Osteoblast (primary cell): ENCODE measurements around the gene PGAP1. TPM values are rescaled to one million over a fixed set of nuclear protein-coding genes. Genes with fewer than 3 reads are reported as not detected.

Experiments used
- DNase-seq: peaks from one replicate; pipeline ENCODE4 v3.0.0; 2011; ENCODE audit warnings: low spot score, mixed read lengths; ENCODE audit not compliant: insufficient read length; ENCODE audit errors: missing footprints
- H2AFZ ChIP-seq: 2 replicates; pipeline ENCODE4 v1.6.0; 2011; ENCODE audit warnings: mild to moderate bottlenecking, low read length
- H3K27ac ChIP-seq: 2 replicates; pipeline ENCODE4 v1.5.1; 2011; ENCODE audit warnings: mild to moderate bottlenecking, low read depth, low read length, moderate library complexity
- H3K27me3 ChIP-seq: 2 replicates; pipeline ENCODE4 v1.6.0; 2012; ENCODE audit warnings: mild to moderate bottlenecking, control low read depth, inconsistent platforms, low read length, moderate library complexity; ENCODE audit not compliant: insufficient read depth
- H3K36me3 ChIP-seq: 2 replicates; pipeline ENCODE4 v1.5.1; 2011; ENCODE audit warnings: mild to moderate bottlenecking, low read length, control low read depth, moderate library complexity; ENCODE audit not compliant: insufficient read depth
- H3K4me1 ChIP-seq: 2 replicates; pipeline ENCODE4 v1.5.1; 2011; ENCODE audit warnings: mild to moderate bottlenecking, low read length, control low read depth, moderate library complexity; ENCODE audit not compliant: insufficient read depth
- H3K4me2 ChIP-seq: 2 replicates; pipeline ENCODE4 v1.6.0; 2011; ENCODE audit warnings: mild to moderate bottlenecking, low read length; ENCODE audit not compliant: insufficient read depth
- H3K4me3 ChIP-seq: fragments of 200-600 bp; sonication (generic); 3 replicates; pipeline ENCODE4 v1.5.1; 2012; ENCODE audit warnings: mild to moderate bottlenecking, low read length, inconsistent platforms; ENCODE audit not compliant: insufficient read depth
- H3K79me2 ChIP-seq: 2 replicates; pipeline ENCODE4 v1.6.0; 2012; ENCODE audit warnings: mild to moderate bottlenecking, low read length, control low read depth, inconsistent platforms; ENCODE audit not compliant: insufficient read depth
- H3K9me3 ChIP-seq: 2 replicates; pipeline ENCODE4 v1.5.1; 2011; ENCODE audit warnings: low read depth, low read length, control low read depth
- H4K20me1 ChIP-seq: 2 replicates; pipeline ENCODE4 v1.6.0; 2012; ENCODE audit warnings: mild to moderate bottlenecking, low read length, control low read depth; ENCODE audit not compliant: insufficient read depth
- CTCF ChIP-seq: IDR thresholded peaks from 2 replicates; pipeline ENCODE4 v1.5.1; 2011; ENCODE audit warnings: mild to moderate bottlenecking, low read depth, low read length, moderate library complexity; ENCODE audit errors: extremely low read depth
- total RNA-seq: library from RNA; depleted of rRNA; stranded (reverse); fragments of >200 nt; gene quantifications from 2 replicates; pipeline ENCODE4 v1.2.3, GENCODE V29; 2012

PGAP1 gene
- total RNA-seq, 1 donor: 7.2 TPM

- Histone ChIP-seq H3K27ac (no peak overlapping the region), H3K36me3 (no peaks in the 10 kb centered on the region), H3K9me3 (no peaks in the 10 kb centered on the region), H3K79me2 (no peaks in the 10 kb centered on the region), H4K20me1 (no peaks in the 10 kb centered on the region), H3K4me3 (peak overlapping the region; percentile 25), H3K4me1 (peaks cover 2% of the 10 kb centered on the region), H3K27me3 (no peaks in the 10 kb centered on the region), H2AFZ (peak overlapping the region; percentile 85), H3K4me2 (peak overlapping the region; percentile 37)
- no peak for TF ChIP-seq CTCF
- DNase-seq: no peak
Observed at GRCh38 chr2:196941398-196942078, 15.0 kb upstream of the PGAP1 start.

- DNase-seq: peak; percentile 48
- H4K20me1 ChIP-seq: no peaks in the 10 kb centered on the region
- H3K9me3 ChIP-seq: no peaks in the 10 kb centered on the region
- H3K27me3 ChIP-seq: no peaks in the 10 kb centered on the region
- H3K36me3 ChIP-seq: no peaks in the 10 kb centered on the region
- no peak overlapping the region for H3K4me3 ChIP-seq
- H3K79me2 ChIP-seq: no peaks in the 10 kb centered on the region
- peaks cover 2% of the 10 kb centered on the region for H3K4me1 ChIP-seq
- H2AFZ ChIP-seq: no peak overlapping the region
- no peak overlapping the region for H3K4me2 ChIP-seq
- TF ChIP-seq CTCF: no peak
- H3K27ac ChIP-seq: no peak overlapping the region
Observed at GRCh38 chr2:196939371-196939770, 12.9 kb upstream of the PGAP1 start.

- no peaks in the 10 kb centered on the region for H3K9me3 ChIP-seq
- no peak for TF ChIP-seq CTCF
- no peaks in the 10 kb centered on the region for H3K36me3 ChIP-seq
- peaks cover 2% of the 10 kb centered on the region for H3K4me1 ChIP-seq
- H4K20me1 ChIP-seq: no peaks in the 10 kb centered on the region
- no peak overlapping the region for H2AFZ ChIP-seq
- no peak overlapping the region for H3K4me3 ChIP-seq
- no peaks in the 10 kb centered on the region for H3K79me2 ChIP-seq
- DNase-seq: no peak
- no peaks in the 10 kb centered on the region for H3K27me3 ChIP-seq
- no peak overlapping the region for H3K4me2 ChIP-seq
- H3K27ac ChIP-seq: no peak overlapping the region
Observed at GRCh38 chr2:196935432-196935831, 8.9 kb upstream of the PGAP1 start.

GRCh38 chr2:196934672-196935071 is 8.2 kb upstream of the PGAP1 start:
- no peak overlapping the region for H3K27ac ChIP-seq
- H3K9me3 ChIP-seq: no peaks in the 10 kb centered on the region
- H2AFZ ChIP-seq: no peak overlapping the region
- no peak overlapping the region for H3K4me3 ChIP-seq
- H3K79me2 ChIP-seq: no peaks in the 10 kb centered on the region
- peaks cover 2% of the 10 kb centered on the region for H3K4me1 ChIP-seq
- H3K27me3 ChIP-seq: no peaks in the 10 kb centered on the region
- no peaks in the 10 kb centered on the region for H4K20me1 ChIP-seq
- DNase-seq: no peak
- no peak for TF ChIP-seq CTCF
- no peak overlapping the region for H3K4me2 ChIP-seq
- H3K36me3 ChIP-seq: no peaks in the 10 kb centered on the region
